Right ventricle myocardium superior (tissue), 1 donor: ENCODE data around the gene PCDHA6. TPM values are rescaled to one million over a fixed set of nuclear protein-coding genes. Genes with fewer than 3 reads are reported as not detected.

Source experiments
- total RNA-seq: library from RNA; stranded (reverse); fragmentation: NEBNext Ultra II Directional; extraction: Animal tissue kit (Norgen Biotek cat#: 25700); gene quantifications from one replicate; pipeline ENCODE4 v1.2.1, GENCODE V29; 2021
- donor health status: DM: no; HTN: yes; CAD: no; lungs with severe emphysema.

PCDHA6 gene
- total RNA-seq, 1 donor from 2014 or later, result not detected

Other genes with a start within 250 kb of the PCDHA6 start
- 37.7 TPM for gene CD14, start 194.8 kb upstream of the PCDHA6 start, total RNA-seq
- 4.0 TPM for gene TMCO6, start 188.5 kb upstream of the PCDHA6 start, total RNA-seq
- 155 TPM for gene NDUFA2, start 180.3 kb upstream of the PCDHA6 start, total RNA-seq
- gene IK, start 180.1 kb upstream of the PCDHA6 start, total RNA-seq, result 59.9 TPM
- gene WDR55, start 163.1 kb upstream of the PCDHA6 start, total RNA-seq, result 11.2 TPM
- gene DND1, start 154.4 kb upstream of the PCDHA6 start, total RNA-seq, result 0.40 TPM
- gene HARS1, start 136.6 kb upstream of the PCDHA6 start, total RNA-seq, result 33.4 TPM
- gene HARS2, start 136.5 kb upstream of the PCDHA6 start, total RNA-seq, result 25.2 TPM
- gene ZMAT2, start 127.5 kb upstream of the PCDHA6 start, total RNA-seq, result 29.6 TPM
- not detected for gene PCDHA1, start 41.8 kb upstream of the PCDHA6 start, total RNA-seq
- not detected for gene PCDHA2, start 33.1 kb upstream of the PCDHA6 start, total RNA-seq
- gene PCDHA3, start 26.9 kb upstream of the PCDHA6 start, total RNA-seq, result not detected
- not detected for gene PCDHA4, start 20.9 kb upstream of the PCDHA6 start, total RNA-seq
- not detected for gene PCDHA5, start 6.3 kb upstream of the PCDHA6 start, total RNA-seq
- not detected for gene PCDHA7, start 6.3 kb downstream of the PCDHA6 start, total RNA-seq
- not detected for gene PCDHA8, start 13.2 kb downstream of the PCDHA6 start, total RNA-seq
- not detected for gene PCDHA9, start 20.4 kb downstream of the PCDHA6 start, total RNA-seq
- gene PCDHA10, start 27.9 kb downstream of the PCDHA6 start, total RNA-seq, result 0.05 TPM
- not detected for gene PCDHA11, start 41.0 kb downstream of the PCDHA6 start, total RNA-seq
- gene PCDHA12, start 47.3 kb downstream of the PCDHA6 start, total RNA-seq, result not detected
- gene PCDHA13, start 54.2 kb downstream of the PCDHA6 start, total RNA-seq, result not detected
- 0.13 TPM for gene PCDHAC1, start 98.3 kb downstream of the PCDHA6 start, total RNA-seq
- 0.48 TPM for gene PCDHAC2, start 138.5 kb downstream of the PCDHA6 start, total RNA-seq
- not detected for gene PCDHB1, start 223.4 kb downstream of the PCDHA6 start, total RNA-seq